Memory B cell (primary cell): ENCODE measurements around the gene ARFRP1.
"Not testable (repeated sequence)": the region's sequence is repeated elsewhere in the genome, so short reads cannot be mapped to it uniquely, and the experiment has no call there.

Source experiments
- ATAC-seq: fragments of 150-1000 bp; cut with Tn5 transposase; 2 replicates; pipeline ENCODE4 v1.10.0; 2021; ENCODE audit warnings: low read depth, mild to moderate bottlenecking, moderate library complexity
- DNase-seq, 2 donors: peaks; one replicate each; pipeline ENCODE4 v3.0.0; 2022; ENCODE audit warnings: low spot score in 2 of 2
- H3K27ac Mint-ChIP-seq: one replicate; pipeline ENCODE4 v1.8.0; 2022; ENCODE audit warnings: mild to moderate bottlenecking, moderate library complexity, mixed read lengths
- H3K27me3 Mint-ChIP-seq: one replicate; pipeline ENCODE4 v1.8.0; 2022; ENCODE audit warnings: mixed read lengths
- H3K36me3 Mint-ChIP-seq: one replicate; pipeline ENCODE4 v1.8.0; 2022; ENCODE audit warnings: mild to moderate bottlenecking, mixed read lengths
- H3K4me1 Mint-ChIP-seq: one replicate; pipeline ENCODE4 v1.8.0; 2022; ENCODE audit warnings: mixed read lengths
- H3K4me3 Mint-ChIP-seq: one replicate; pipeline ENCODE4 v1.8.0; 2022; ENCODE audit warnings: mild to moderate bottlenecking, moderate library complexity, mixed read lengths
- H3K9me3 Mint-ChIP-seq: one replicate; pipeline ENCODE4 v1.8.0; 2022; ENCODE audit warnings: mixed read lengths

The ARFRP1 gene

GRCh38 chr20:63652192-63652980 lies 55.4 kb downstream of the ARFRP1 start:
- no peak for DNase-seq
- Mint-ChIP-seq H3K4me1 (peaks cover 9% of the 10 kb centered on the region), H3K27ac (peak overlapping the region; percentile 32), H3K36me3 (no peaks in the 10 kb centered on the region), H3K27me3 (peaks cover 9% of the 10 kb centered on the region), H3K9me3 (no peaks in the 10 kb centered on the region), H3K4me3 (peak overlapping the region; percentile 84)
- ATAC-seq = peak; percentile 33

GRCh38 chr20:63651942-63652191 lies 55.9 kb downstream of the ARFRP1 start:
- H3K27me3 Mint-ChIP-seq = peaks cover 9% of the 10 kb centered on the region
- no peaks in the 10 kb centered on the region for H3K36me3 Mint-ChIP-seq
- DNase-seq (no peak), ATAC-seq (peak; percentile 32)
- H3K4me1 Mint-ChIP-seq = peaks cover 9% of the 10 kb centered on the region
- H3K4me3 Mint-ChIP-seq = peak overlapping the region; percentile 84
- peak overlapping the region; percentile 32 for H3K27ac Mint-ChIP-seq
- H3K9me3 Mint-ChIP-seq = no peaks in the 10 kb centered on the region

GRCh38 chr20:63650486-63650885 lies 57.3 kb downstream of the ARFRP1 start:
- ATAC-seq, H3K27ac Mint-ChIP-seq, H3K9me3 Mint-ChIP-seq, H3K4me1 Mint-ChIP-seq, DNase-seq, H3K4me3 Mint-ChIP-seq, H3K36me3 Mint-ChIP-seq: not testable (repeated sequence)
- peaks cover 11% of the 10 kb centered on the region for H3K27me3 Mint-ChIP-seq

GRCh38 chr20:63648895-63649589 lies 58.7 kb downstream of the ARFRP1 start:
- ATAC-seq (no peak), DNase-seq (no peak)
- Mint-ChIP-seq H3K4me1 (peaks cover 11% of the 10 kb centered on the region), H3K36me3 (no peaks in the 10 kb centered on the region), H3K9me3 (no peaks in the 10 kb centered on the region), H3K27ac (no peak overlapping the region), H3K27me3 (peaks cover 8% of the 10 kb centered on the region), H3K4me3 (no peak overlapping the region)
